PC-9 (cell line): ENCODE data around the gene SGTA. TPM values are rescaled to one million over a fixed set of nuclear protein-coding genes. Genes with fewer than 3 reads are reported as not detected.

Source experiments
- BruUV-seq: library from RNA; stranded (reverse); fragments of 400-500 nt; replicated peaks from 2 replicates; lab custom pipeline; 2021; lab: Mats Ljungman, UMichigan
- CTCF ChIA-PET: fragments of 300-600 bp; sonication (Branson Sonifier 250); formaldehyde crosslinking; loops from one replicate; lab custom pipeline; 2022; ENCODE audit warnings: antibody characterized with exemption; lab: Charles Lee
- POLR2A ChIA-PET: fragments of 300-600 bp; sonication (Branson Sonifier 250); formaldehyde crosslinking; loops from one replicate; lab custom pipeline; 2022; ENCODE audit warnings: antibody characterized with exemption; ENCODE audit not compliant: unreplicated experiment; lab: Charles Lee
- DNase-seq, 2 experiments: peaks; one replicate each; pipeline versions ENCODE4 v3.0.0 to v3.0.0-alpha.2; 2015 to 2022; ENCODE audit warnings: mixed read lengths in 1 of 2
- H2AFZ ChIP-seq: fragments of 200-600 bp; sonication (generic); 2 replicates; pipeline ENCODE4 v1.8.1; 2017; ENCODE audit warnings: antibody characterized with exemption
- H3F3A ChIP-seq: fragments of 200-600 bp; sonication (generic); 2 replicates; pipeline ENCODE4 v1.8.1; 2017; ENCODE audit warnings: antibody characterized with exemption, mild to moderate bottlenecking, low read depth; ENCODE audit not compliant: insufficient read depth
- H3K27ac ChIP-seq: fragments of 200-600 bp; sonication (generic); 2 replicates; pipeline ENCODE4 v1.6.1; 2016; ENCODE audit warnings: mixed run types
- H3K27me3 ChIP-seq: fragments of 200-600 bp; sonication (generic); 2 replicates; pipeline ENCODE4 v1.6.1; 2016; ENCODE audit warnings: low read depth, mixed run types; ENCODE audit not compliant: insufficient read depth
- H3K36me3 ChIP-seq: fragments of 200-600 bp; sonication (generic); 2 replicates; pipeline ENCODE4 v1.6.1; 2016; ENCODE audit warnings: low read depth, mixed run types
- H3K4me1 ChIP-seq: fragments of 200-600 bp; sonication (generic); replicated peaks from 2 replicates; pipeline ENCODE4 v1.6.1; 2016; ENCODE audit warnings: mixed run types; ENCODE audit not compliant: insufficient read depth
- H3K4me2 ChIP-seq: fragments of 200-600 bp; sonication (generic); 2 replicates; pipeline ENCODE4 v1.6.1; 2017; ENCODE audit warnings: mixed run types
- H3K4me3 ChIP-seq: fragments of 200-600 bp; sonication (generic); 2 replicates; pipeline ENCODE4 v1.6.1; 2016; ENCODE audit warnings: mixed run types
- H3K79me2 ChIP-seq: fragments of 200-600 bp; sonication (generic); 2 replicates; pipeline ENCODE4 v1.6.1; 2017; ENCODE audit warnings: low read depth, mixed run types
- H3K9me2 ChIP-seq: fragments of 200-600 bp; sonication (generic); 2 replicates; pipeline ENCODE4 v1.8.1; 2017; ENCODE audit warnings: mild to moderate bottlenecking; ENCODE audit not compliant: insufficient read depth
- H3K9me3 ChIP-seq: fragments of 200-600 bp; sonication (generic); 2 replicates; pipeline ENCODE4 v1.8.1; 2016; ENCODE audit warnings: low read depth; ENCODE audit not compliant: insufficient read depth
- H4K20me1 ChIP-seq: fragments of 200-600 bp; sonication (generic); 2 replicates; pipeline ENCODE4 v1.8.1; 2017; ENCODE audit not compliant: insufficient read depth
- EZH2 ChIP-seq: fragments of 200-600 bp; sonication (generic); IDR thresholded peaks from 2 replicates; pipeline ENCODE4 v1.8.0; 2017; ENCODE audit warnings: antibody characterized with exemption, low read depth
- intact Hi-C: fragments of 100-400 bp; cut with micrococcal nuclease; formaldehyde crosslinking; loops from one replicate; pipeline ENCODE4 v1.10.0; 2022; ENCODE audit not compliant: unreplicated experiment
- total RNA-seq: library from RNA; stranded (reverse); gene quantifications from 2 replicates; pipeline ENCODE4 v1.2.3, GENCODE V29; 2021
- TF ChIP-seq, protein P1 (sequence below): fragments of 200-600 bp; sonication (generic); conservative IDR thresholded peaks from 2 replicates; pipeline ENCODE4 v1.6.1; 2017; ENCODE audit warnings: mixed run types, antibody characterized with exemption, mild to moderate bottlenecking, moderate library complexity

The SGTA gene
- total RNA-seq, 1 experiment from 2014 or later = 40.7 TPM

GRCh38 chr19:2765376-2765775 is 17.7 kb downstream of the SGTA start:
- TF ChIP-seq, protein P1, sequence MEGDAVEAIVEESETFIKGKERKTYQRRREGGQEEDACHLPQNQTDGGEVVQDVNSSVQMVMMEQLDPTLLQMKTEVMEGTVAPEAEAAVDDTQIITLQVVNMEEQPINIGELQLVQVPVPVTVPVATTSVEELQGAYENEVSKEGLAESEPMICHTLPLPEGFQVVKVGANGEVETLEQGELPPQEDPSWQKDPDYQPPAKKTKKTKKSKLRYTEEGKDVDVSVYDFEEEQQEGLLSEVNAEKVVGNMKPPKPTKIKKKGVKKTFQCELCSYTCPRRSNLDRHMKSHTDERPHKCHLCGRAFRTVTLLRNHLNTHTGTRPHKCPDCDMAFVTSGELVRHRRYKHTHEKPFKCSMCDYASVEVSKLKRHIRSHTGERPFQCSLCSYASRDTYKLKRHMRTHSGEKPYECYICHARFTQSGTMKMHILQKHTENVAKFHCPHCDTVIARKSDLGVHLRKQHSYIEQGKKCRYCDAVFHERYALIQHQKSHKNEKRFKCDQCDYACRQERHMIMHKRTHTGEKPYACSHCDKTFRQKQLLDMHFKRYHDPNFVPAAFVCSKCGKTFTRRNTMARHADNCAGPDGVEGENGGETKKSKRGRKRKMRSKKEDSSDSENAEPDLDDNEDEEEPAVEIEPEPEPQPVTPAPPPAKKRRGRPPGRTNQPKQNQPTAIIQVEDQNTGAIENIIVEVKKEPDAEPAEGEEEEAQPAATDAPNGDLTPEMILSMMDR = no peak
- no peak for TF ChIP-seq EZH2
- Histone ChIP-seq H3K36me3 (no peaks in the 10 kb centered on the region), H3K27ac (no peak overlapping the region), H3K79me2 (peaks cover 3% of the 10 kb centered on the region; the same call in 1 of the 2 replicates), H2AFZ (no peak overlapping the region), H3K9me2 (no peaks in the 10 kb centered on the region), H3K4me1 (no peaks in the 10 kb centered on the region), H4K20me1 (peaks cover 9% of the 10 kb centered on the region), H3F3A (no peaks in the 10 kb centered on the region), H3K4me3 (no peak overlapping the region), H3K27me3 (no peaks in the 10 kb centered on the region), H3K9me3 (no peaks in the 10 kb centered on the region), H3K4me2 (no peak overlapping the region)
- intact Hi-C loops = no loop called here
- POLR2A ChIA-PET = no interaction called here
- CTCF ChIA-PET = no interaction called here
- no peak for DNase-seq
- no TSS peak for BruUV-seq

- no peak for DNase-seq
- Histone ChIP-seq H3K27ac (no peak overlapping the region), H3F3A (no peaks in the 10 kb centered on the region), H3K9me3 (no peaks in the 10 kb centered on the region), H3K27me3 (no peaks in the 10 kb centered on the region), H3K9me2 (no peaks in the 10 kb centered on the region), H4K20me1 (peaks cover 9% of the 10 kb centered on the region), H2AFZ (no peak overlapping the region), H3K4me1 (no peaks in the 10 kb centered on the region), H3K79me2 (no peaks in the 10 kb centered on the region), H3K36me3 (no peaks in the 10 kb centered on the region), H3K4me3 (no peak overlapping the region), H3K4me2 (no peak overlapping the region)
- ChIA-PET CTCF (no interaction called here), POLR2A (no interaction called here)
- intact Hi-C loops = no loop called here
- no TSS peak for BruUV-seq
- no peak for TF ChIP-seq EZH2
- TF ChIP-seq, protein P1 = no peak
Measured at GRCh38 chr19:2764945-2765344, 18.1 kb downstream of the SGTA start.

GRCh38 chr19:2763687-2764086 is 19.4 kb downstream of the SGTA start:
- Histone ChIP-seq H3K4me2 (no peak overlapping the region), H3K27me3 (no peaks in the 10 kb centered on the region), H3K79me2 (no peaks in the 10 kb centered on the region), H3F3A (no peaks in the 10 kb centered on the region), H3K9me3 (no peaks in the 10 kb centered on the region), H3K4me1 (no peaks in the 10 kb centered on the region), H3K4me3 (no peak overlapping the region), H2AFZ (no peak overlapping the region), H4K20me1 (peaks cover 5% of the 10 kb centered on the region; the same call in 1 of the 2 replicates), H3K36me3 (no peaks in the 10 kb centered on the region), H3K9me2 (no peaks in the 10 kb centered on the region), H3K27ac (no peak overlapping the region)
- ChIA-PET CTCF (no interaction called here), POLR2A (no interaction called here)
- no peak for DNase-seq
- TF ChIP-seq, protein P1 = no peak
- no peak for TF ChIP-seq EZH2
- intact Hi-C loops = no loop called here
- BruUV-seq = no TSS peak
